ENCODE results near the gene TOX3. TPM values are rescaled to one million over a fixed set of nuclear protein-coding genes. Genes with fewer than 3 reads are reported as not detected.

TOX3 gene
- total RNA-seq, 1 experiment from 2014 or later: not detected

GRCh38 chr16:52398491-52398960 is 148.4 kb downstream of the TOX3 start:
- DNase-seq (ENCODE audit: low read depth): no peak

- DNase-seq (ENCODE audit: low read depth): no peak
Observed at GRCh38 chr16:52398021-52398420, 148.9 kb downstream of the TOX3 start.

- DNase-seq (ENCODE audit: low read depth): no peak
Observed at GRCh38 chr16:52393448-52393847, 153.5 kb downstream of the TOX3 start.

GRCh38 chr16:52389045-52389444 is 157.9 kb downstream of the TOX3 start:
- DNase-seq (ENCODE audit: low read depth): no peak

Measured in HT1080 (cell line).